HUES6 (cell line): ENCODE data around the gene NLGN2.
A peak's percentile ranks its signal among the peaks of the same experiment; 100 is the strongest.

Source experiments
- H3K27ac ChIP-seq: 2 replicates; pipeline ENCODE4 v1.7.0; 2013; ENCODE audit warnings: low read depth, mild to moderate bottlenecking, low read length, inconsistent platforms
- H3K27me3 ChIP-seq: 2 replicates; pipeline ENCODE4 v1.6.1; 2013; ENCODE audit warnings: low read length; ENCODE audit not compliant: control insufficient read depth, insufficient read depth
- H3K36me3 ChIP-seq: 2 replicates; pipeline ENCODE4 v1.6.1; 2013; ENCODE audit warnings: low read length; ENCODE audit not compliant: control insufficient read depth, insufficient read depth
- H3K4me1 ChIP-seq: 2 replicates; pipeline ENCODE4 v1.6.1; 2013; ENCODE audit warnings: low read length; ENCODE audit not compliant: control insufficient read depth, insufficient read depth
- H3K4me3 ChIP-seq: 2 replicates; pipeline ENCODE4 v1.5.1; 2013; ENCODE audit warnings: low read depth, low read length
- H3K9ac ChIP-seq: one replicate; pipeline ENCODE4 v1.6.1; 2013; ENCODE audit warnings: mild to moderate bottlenecking, low read length
- H3K9me3 ChIP-seq: 2 replicates; pipeline ENCODE4 v1.6.1; 2013; ENCODE audit warnings: low read depth, low read length; ENCODE audit not compliant: control insufficient read depth, insufficient read depth

The NLGN2 gene

GRCh38 chr17:7405350-7406234 is 2.1 kb upstream of the NLGN2 start:
- Histone ChIP-seq H3K4me3 (peak overlapping the region; percentile 75), H3K27me3 (peaks cover 4% of the 10 kb centered on the region; the same call in 1 of the 2 replicates), H3K9ac (peak overlapping the region; percentile 75), H3K4me1 (peaks cover 21% of the 10 kb centered on the region), H3K36me3 (peaks cover 25% of the 10 kb centered on the region), H3K9me3 (no peaks in the 10 kb centered on the region), H3K27ac (peak overlapping the region; percentile 50; the same call in 1 of the 2 replicates)

GRCh38 chr17:7406235-7406825 is 1.3 kb upstream of the NLGN2 start:
- Histone ChIP-seq H3K36me3 (peaks cover 29% of the 10 kb centered on the region), H3K27ac (no peak overlapping the region), H3K4me1 (peaks cover 21% of the 10 kb centered on the region), H3K9me3 (no peaks in the 10 kb centered on the region), H3K4me3 (peak overlapping the region; percentile 75), H3K9ac (peak overlapping the region; percentile 70), H3K27me3 (peaks cover 4% of the 10 kb centered on the region; the same call in 1 of the 2 replicates)

GRCh38 chr17:7407082-7407481 is 563 bp upstream of the NLGN2 start:
- Histone ChIP-seq H3K27me3 (peaks cover 4% of the 10 kb centered on the region; the same call in 1 of the 2 replicates), H3K4me1 (peaks cover 21% of the 10 kb centered on the region), H3K9ac (no peak overlapping the region), H3K4me3 (no peak overlapping the region), H3K36me3 (peaks cover 27% of the 10 kb centered on the region), H3K27ac (no peak overlapping the region), H3K9me3 (no peaks in the 10 kb centered on the region)

GRCh38 chr17:7408252-7408727 is 645 bp downstream of the NLGN2 start:
- peak overlapping the region; percentile 48 for H3K4me3 ChIP-seq

GRCh38 chr17:7408863-7409262 is 1.2 kb downstream of the NLGN2 start:
- Histone ChIP-seq H3K4me3 (peak overlapping the region; percentile 48), H3K9me3 (no peaks in the 10 kb centered on the region), H3K27ac (no peak overlapping the region), H3K4me1 (peaks cover 22% of the 10 kb centered on the region), H3K27me3 (peaks cover 4% of the 10 kb centered on the region; the same call in 1 of the 2 replicates), H3K9ac (peak overlapping the region; percentile 51), H3K36me3 (peaks cover 32% of the 10 kb centered on the region)

More at GRCh38 chr17:7408252-7408727, 645 bp downstream of the NLGN2 start:
- Histone ChIP-seq H3K27ac (no peak overlapping the region), H3K9ac (peak overlapping the region; percentile 51), H3K9me3 (no peaks in the 10 kb centered on the region), H3K36me3 (peaks cover 32% of the 10 kb centered on the region), H3K27me3 (peaks cover 4% of the 10 kb centered on the region; the same call in 1 of the 2 replicates), H3K4me1 (peaks cover 22% of the 10 kb centered on the region)

GRCh38 chr17:7409716-7410115 is 2.1 kb downstream of the NLGN2 start:
- H3K36me3 ChIP-seq, result peaks cover 34% of the 10 kb centered on the region
- no peaks in the 10 kb centered on the region for H3K9me3 ChIP-seq
- H3K9ac ChIP-seq, result no peak overlapping the region
- peaks cover 22% of the 10 kb centered on the region for H3K4me1 ChIP-seq
- H3K27me3 ChIP-seq, result peaks cover 4% of the 10 kb centered on the region; the same call in 1 of the 2 replicates
- H3K4me3 ChIP-seq, result no peak overlapping the region
- no peak overlapping the region for H3K27ac ChIP-seq

- Histone ChIP-seq H3K27ac (no peak overlapping the region), H3K4me3 (no peak overlapping the region), H3K36me3 (peaks cover 46% of the 10 kb centered on the region), H3K9ac (no peak overlapping the region), H3K9me3 (no peaks in the 10 kb centered on the region), H3K27me3 (peaks cover 4% of the 10 kb centered on the region; the same call in 1 of the 2 replicates), H3K4me1 (peaks cover 22% of the 10 kb centered on the region)
Observed at GRCh38 chr17:7410634-7411426, 3.2 kb downstream of the NLGN2 start.

GRCh38 chr17:7411427-7411750 is 3.7 kb downstream of the NLGN2 start:
- Histone ChIP-seq H3K9me3 (no peaks in the 10 kb centered on the region), H3K9ac (no peak overlapping the region), H3K27ac (no peak overlapping the region), H3K4me1 (peaks cover 18% of the 10 kb centered on the region), H3K27me3 (peaks cover 4% of the 10 kb centered on the region; the same call in 1 of the 2 replicates), H3K4me3 (no peak overlapping the region), H3K36me3 (peaks cover 51% of the 10 kb centered on the region)

GRCh38 chr17:7413346-7413985 is 5.8 kb downstream of the NLGN2 start:
- Histone ChIP-seq H3K36me3 (peaks cover 64% of the 10 kb centered on the region), H3K27me3 (peaks cover 3% of the 10 kb centered on the region; the same call in 1 of the 2 replicates), H3K9ac (no peak overlapping the region), H3K27ac (no peak overlapping the region), H3K4me1 (0 out of 2 replicates have a peak, but pooled peaks cover 6% of the 10 kb centered on the region), H3K9me3 (no peaks in the 10 kb centered on the region), H3K4me3 (no peak overlapping the region)

- no peak overlapping the region for H3K9ac ChIP-seq
- H3K27me3 ChIP-seq, result no peaks in the 10 kb centered on the region
- H3K36me3 ChIP-seq, result peaks cover 50% of the 10 kb centered on the region
- H3K9me3 ChIP-seq, result no peaks in the 10 kb centered on the region
- no peak overlapping the region for H3K4me3 ChIP-seq
- no peak overlapping the region for H3K27ac ChIP-seq
- peaks cover 3% of the 10 kb centered on the region; the same call in 1 of the 2 replicates for H3K4me1 ChIP-seq
Observed at GRCh38 chr17:7414837-7415236, 7.2 kb downstream of the NLGN2 start.
